H1 (cell line): Measurements from ENCODE around the gene AGAP3. TPM values are rescaled to one million over a fixed set of nuclear protein-coding genes. Genes with fewer than 3 reads are reported as not detected.

Experiments used
- CTCF ChIA-PET: fragments of 300-600 bp; sonication (Branson Sonifier 250); formaldehyde crosslinking; loops from one replicate; lab custom pipeline; 2021; ENCODE audit not compliant: partially characterized antibody; lab: Charles Lee
- POLR2A ChIA-PET: fragments of 300-600 bp; sonication (Branson Sonifier 250); formaldehyde crosslinking; loops from one replicate; lab custom pipeline; 2021; ENCODE audit warnings: inconsistent platforms; ENCODE audit not compliant: partially characterized antibody; lab: Charles Lee
- DNase-seq, 2 experiments: peaks; one replicate each; pipeline versions ENCODE4 v3.0.0 to v3.0.0-alpha.2; 2010 to 2022; ENCODE audit warnings: low spot score in 2 of 2, low read depth in 1 of 2, mixed read lengths in 1 of 2
- FAIRE-seq: peaks from 2 replicates; lab custom pipeline; 2011; peaks lifted over from hg19 to GRCh38; lab: Jason Lieb, UNC
- H2AFZ ChIP-seq: 2 replicates; pipeline ENCODE4 v1.8.1; 2012; ENCODE audit warnings: low read length, inconsistent platforms
- H2AK5ac ChIP-seq: 2 replicates; pipeline ENCODE4 v1.6.1; 2013; ENCODE audit warnings: low read depth, low read length
- H2BK120ac ChIP-seq: replicated peaks from 2 replicates; pipeline ENCODE3; 2013; ENCODE audit warnings: low read depth, low read length, inconsistent platforms
- H2BK12ac ChIP-seq: 2 replicates; pipeline ENCODE4 v1.6.1; 2013; ENCODE audit warnings: low read depth, low read length
- H2BK15ac ChIP-seq: 2 replicates; pipeline ENCODE4 v1.6.1; 2013; ENCODE audit warnings: low read length
- H2BK20ac ChIP-seq: 2 replicates; pipeline ENCODE4 v1.6.1; 2013; ENCODE audit warnings: low read length
- H2BK5ac ChIP-seq: 2 replicates; pipeline ENCODE4 v1.6.1; 2013; ENCODE audit warnings: low read depth, low read length
- H3K14ac ChIP-seq: 2 replicates; pipeline ENCODE4 v1.6.1; 2013; ENCODE audit warnings: inconsistent platforms; ENCODE audit not compliant: insufficient read length
- H3K18ac ChIP-seq: 2 replicates; pipeline ENCODE4 v1.6.1; 2013; ENCODE audit warnings: low read length; ENCODE audit errors: extremely low read depth
- H3K23ac ChIP-seq: 2 replicates; pipeline ENCODE4 v1.6.1; 2013; ENCODE audit warnings: inconsistent platforms; ENCODE audit not compliant: insufficient read length
- H3K23me2 ChIP-seq: 2 replicates; pipeline ENCODE4 v1.6.1; 2013; ENCODE audit warnings: low read depth, low read length
- H3K27ac ChIP-seq: 2 replicates; pipeline ENCODE4 v1.6.1; 2011; ENCODE audit warnings: low read depth, low read length, inconsistent platforms
- H3K27me3 ChIP-seq, 4 experiments: replicated peaks in 1 of 4; 1 replicate in 1 of 4; 2 replicates in 3 of 4; pipeline versions ENCODE4 v1.6.1 to v1.8.1; 2011 to 2013; ENCODE audit warnings: low read length in 3 of 4, mild to moderate bottlenecking in 3 of 4, inconsistent platforms in 2 of 4, mixed read lengths in 2 of 4, moderate library complexity in 1 of 4; ENCODE audit not compliant: control insufficient read depth in 3 of 4, insufficient read depth in 3 of 4; ENCODE audit errors: extremely low read depth in 1 of 4
- H3K36me3 ChIP-seq, 4 experiments: 2 replicates each; pipeline versions ENCODE4 v1.6.1 to v1.8.1; 2011 to 2013; ENCODE audit warnings: mild to moderate bottlenecking in 4 of 4, low read length in 3 of 4, moderate library complexity in 2 of 4, control low read depth in 1 of 4, inconsistent platforms in 1 of 4; ENCODE audit not compliant: insufficient read depth in 4 of 4, control insufficient read depth in 2 of 4
- H3K4ac ChIP-seq: replicated peaks from 2 replicates; pipeline ENCODE3; 2013; ENCODE audit warnings: low read length, low read depth, mixed read lengths, inconsistent platforms; ENCODE audit not compliant: insufficient read length
- H3K4me1 ChIP-seq, 4 experiments: replicated peaks in 1 of 4; 1 replicate in 1 of 4; 2 replicates in 3 of 4; pipeline versions ENCODE4 v1.6.1 to v1.8.1; 2011 to 2013; ENCODE audit warnings: low read length in 3 of 4, inconsistent platforms in 2 of 4, mixed read lengths in 1 of 4; ENCODE audit not compliant: insufficient read depth in 4 of 4, control insufficient read depth in 3 of 4
- H3K4me2 ChIP-seq, 2 experiments: 2 replicates each; pipeline versions ENCODE4 v1.6.1 to v1.8.1; 2011 to 2013; ENCODE audit warnings: low read depth in 2 of 2, low read length in 2 of 2, control low read depth in 1 of 2, inconsistent platforms in 1 of 2, mild to moderate bottlenecking in 1 of 2; ENCODE audit not compliant: insufficient read depth in 1 of 2
- H3K4me3 ChIP-seq, 4 experiments: fragments of 200-600, 300-600 bp in 1 of 4; sonication (generic), shearing (Covaris generic), sonication (Bioruptor Twin) in 1 of 4; 2 replicates each; pipeline versions ENCODE4 v1.5.1 to v1.8.1; 2011 to 2016; ENCODE audit warnings: low read length in 4 of 4, low read depth in 3 of 4, control low read depth in 2 of 4, inconsistent platforms in 2 of 4, mild to moderate bottlenecking in 2 of 4, mixed read lengths in 1 of 4, moderate library complexity in 1 of 4; ENCODE audit not compliant: insufficient read depth in 2 of 4; ENCODE audit errors: extremely low read depth in 1 of 4
- H3K56ac ChIP-seq: replicated peaks from 2 replicates; pipeline ENCODE3; 2013; ENCODE audit warnings: low read depth, mild to moderate bottlenecking, mixed read lengths, low read length, inconsistent platforms; ENCODE audit not compliant: insufficient read length
- H3K79me1 ChIP-seq: 2 replicates; pipeline ENCODE4 v1.6.1; 2013; ENCODE audit warnings: low read depth, low read length, control low read depth
- H3K79me2 ChIP-seq, 2 experiments: 2 replicates each; pipeline versions ENCODE4 v1.6.1 to v1.8.1; 2012 to 2013; ENCODE audit warnings: low read length in 2 of 2, mild to moderate bottlenecking in 2 of 2, inconsistent platforms in 1 of 2; ENCODE audit not compliant: insufficient read depth in 2 of 2, control insufficient read depth in 1 of 2
- H3K9ac ChIP-seq, 4 experiments: replicated peaks in 1 of 4; 1 replicate in 1 of 4; 2 replicates in 3 of 4; pipeline versions ENCODE4 v1.6.1 to v1.8.1; 2011 to 2013; ENCODE audit warnings: low read depth in 3 of 4, low read length in 3 of 4, control low read depth in 2 of 4, mild to moderate bottlenecking in 2 of 4, moderate library complexity in 2 of 4, inconsistent platforms in 1 of 4; ENCODE audit errors: extremely low read depth in 1 of 4
- H3K9me3 ChIP-seq, 2 experiments: 2 replicates each; pipeline versions ENCODE4 v1.6.1 to v1.8.1; 2012 to 2013; ENCODE audit warnings: mild to moderate bottlenecking in 2 of 2, moderate library complexity in 2 of 2, control low read depth in 1 of 2, inconsistent platforms in 1 of 2, low read depth in 1 of 2, low read length in 1 of 2, mixed read lengths in 1 of 2; ENCODE audit not compliant: insufficient read depth in 2 of 2
- H4K20me1 ChIP-seq, 2 experiments: replicated peaks in 1 of 2; 2 replicates each; pipeline versions ENCODE3 to v1.8.1; 2011 to 2013; ENCODE audit warnings: inconsistent platforms in 2 of 2, low read length in 2 of 2, mild to moderate bottlenecking in 1 of 2; ENCODE audit not compliant: insufficient read depth in 2 of 2, control insufficient read depth in 1 of 2
- H4K5ac ChIP-seq: 2 replicates; pipeline ENCODE4 v1.6.1; 2013; ENCODE audit warnings: low read length, low read depth, mixed read lengths, inconsistent platforms; ENCODE audit not compliant: insufficient read length
- H4K8ac ChIP-seq: 2 replicates; pipeline ENCODE4 v1.8.0; 2013; ENCODE audit warnings: mild to moderate bottlenecking, moderate library complexity, low read length, inconsistent platforms; ENCODE audit not compliant: insufficient read depth; ENCODE audit errors: extremely low read depth
- H4K91ac ChIP-seq: replicated peaks from 2 replicates; pipeline ENCODE3; 2013; ENCODE audit warnings: low read length, mixed read lengths, inconsistent platforms; ENCODE audit not compliant: insufficient read length
- E2F6 ChIP-seq: IDR thresholded peaks from 2 replicates; pipeline ENCODE4 v1.6.1; 2012; ENCODE audit warnings: inconsistent platforms
- SIN3A ChIP-seq, 2 experiments: IDR thresholded peaks in 1 of 2; conservative IDR thresholded peaks in 1 of 2; 2 replicates each; pipeline ENCODE4 v1.6.1; 2011 to 2012; ENCODE audit warnings: low read length in 2 of 2, improper control_type of control experiment in 1 of 2, low read depth in 1 of 2, mild to moderate bottlenecking in 1 of 2
- WGBS, 2 experiments: shearing (Covaris generic) in 1 of 2; methylation state at CpG; one replicate each; pipeline versions ENCODE4 v1.1.6 to v1.1.7; 2013 to 2015; ENCODE audit warnings: low lambda C conversion rate in 2 of 2, mixed read lengths in 2 of 2, inconsistent platforms in 1 of 2, low coverage in 1 of 2, missing lambda C conversion rate in 1 of 2; ENCODE audit not compliant: insufficient replicate concordance in 2 of 2, insufficient coverage in 1 of 2, insufficient read length in 1 of 2; ENCODE audit errors: extremely low coverage in 1 of 2, missing lambda C conversion rate in 1 of 2; 5-methylcytosine and 5-hydroxymethylcytosine counted together
- polyA plus RNA-seq, 7 experiments: library from polyadenylated mRNA; depleted of rRNA in 3 of 7; stranded (reverse) in 5 of 7; unstranded in 2 of 7; fragments of >200 nt in 5 of 7; fragments of 200-250 nt in 2 of 7; gene quantifications; 1 replicate in 5 of 7; 2 replicates in 1 of 7; 4 replicates in 1 of 7; pipeline versions ENCODE4 v1.2.1 to v1.2.3, GENCODE V29; 2011 to 2013; ENCODE audit warnings: missing spikeins in 2 of 7, mixed read lengths in 2 of 7
- total RNA-seq: library from RNA; stranded (reverse); fragmentation: NEBNext Ultra II Directional; extraction: Animal tissue kit (Norgen Biotek cat#: 25700); gene quantifications from 2 replicates; pipeline ENCODE4 v1.2.1, GENCODE V29; 2021

Gene AGAP3
- total and polyA plus RNA-seq, 2 of the 8 experiments (the other 6 are each of a cell fraction or from before 2014, with no cell fraction given): 66.4 to 120 TPM

DNA sequence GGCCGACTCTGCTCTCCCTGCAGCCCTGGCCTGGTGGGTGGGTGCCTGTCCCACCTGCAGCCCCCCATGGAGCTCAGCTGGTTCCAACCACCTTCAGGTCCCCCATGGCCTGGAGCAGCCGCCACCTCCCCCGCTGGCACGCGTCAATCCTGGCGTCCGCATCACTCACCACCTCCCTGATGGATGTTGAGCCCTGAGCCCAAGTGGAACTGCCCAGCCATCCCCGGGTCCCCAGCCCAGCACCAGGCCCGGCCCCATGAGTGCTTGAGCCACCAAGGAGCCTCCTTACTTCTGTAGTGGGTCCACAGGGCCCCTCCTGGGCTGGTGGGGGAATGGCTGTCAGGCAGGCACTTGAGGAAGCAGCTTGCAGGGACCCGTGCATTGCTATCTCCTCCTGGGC lies 14.6 kb downstream of the AGAP3 start:
- no peak for DNase-seq
- Histone ChIP-seq H3K36me3 (no peaks in the 10 kb centered on the region), H2AK5ac (no peak overlapping the region), H3K4me1 (peaks cover 2 to 31% (median 16%) of the 10 kb centered on the region in 4 experiments), H2BK20ac (no peak overlapping the region), H2BK15ac (0 out of 2 replicates have a peak overlapping the region, but pooled peaks have one; percentile 8), H3K9me3 (no peaks in the 10 kb centered on the region), H4K91ac (no peak overlapping the region), H3K79me2 (peaks cover 0 to 50% of the 10 kb centered on the region in 2 experiments; a peak in 2 of 4 replicates), H3K14ac (no peak overlapping the region), H2BK5ac (0 out of 2 replicates have a peak overlapping the region, but pooled peaks have one; percentile 16), H3K56ac (no peak overlapping the region), H2BK12ac (peak overlapping the region; percentile 60; the same call in 1 of the 2 replicates), H3K4me3 (no peak overlapping the region), H4K20me1 (peaks cover 9 to 31% of the 10 kb centered on the region in 2 experiments), H3K23me2 (no peaks in the 10 kb centered on the region; the same call in 1 of the 2 replicates), H3K27ac (no peak overlapping the region), H2BK120ac (no peak overlapping the region), H3K27me3 (no peaks in the 10 kb centered on the region), H3K4me2 (no peak overlapping the region), H3K4ac (no peak overlapping the region), H3K9ac (no peak overlapping the region), H4K8ac (no peak overlapping the region), H3K23ac (no peak overlapping the region), H4K5ac (no peak overlapping the region), H2AFZ (no peak overlapping the region), H3K18ac (no peak overlapping the region), H3K79me1 (peaks cover 14% of the 10 kb centered on the region)
- TF ChIP-seq E2F6: no peak
- TF ChIP-seq SIN3A (conservative IDR thresholded peaks at IDR 0.05 in 1 of 2, IDR thresholded peaks at IDR 0.05 in 1 of 2; ENCODE audit: low read depth in 1 of 2, low read length in 2 of 2): no peak
- WGBS, 2 experiments: 86% methylated on average over 8 of the region's 10 CpGs; no CpG with 5 or more reads in 1 of the 2 experiments
- ChIA-PET CTCF (interaction anchor here (0.9 to 22.4 kb wide), 6 partner anchors 11 to 109 kb away, joined by 3 to 448 read pairs (median 4); partner anchors contain the start of genes AGAP3 and TMUB1), POLR2A (interaction anchor here (1.2 to 1.5 kb wide), 3 partner anchors 10 to 66 kb away, joined by 3 to 5 read pairs (median 3); no protein-coding TSS in a partner anchor)
- no peak for FAIRE-seq
